RPMI7951 (cell line): ENCODE measurements around the gene ZDHHC4. TPM values are rescaled to one million over a fixed set of nuclear protein-coding genes. Genes with fewer than 3 reads are reported as not detected.
"Not testable (repeated sequence)": the region's sequence is repeated elsewhere in the genome, so short reads cannot be mapped to it uniquely, and the experiment has no call there.

Experiments
- DNase-seq: peaks from one replicate; pipeline ENCODE4 v3.0.0-alpha.2; 2012; ENCODE audit warnings: low read depth
- total RNA-seq: library from RNA; depleted of rRNA; stranded (reverse); fragments of >200 nt; shearing (Covaris generic); gene quantifications from 2 replicates; pipeline ENCODE4 v1.2.3, GENCODE V29; 2014; rRNA removed

ZDHHC4 gene
- total RNA-seq, 1 experiment from 2014 or later = 68.4 TPM

DNA sequence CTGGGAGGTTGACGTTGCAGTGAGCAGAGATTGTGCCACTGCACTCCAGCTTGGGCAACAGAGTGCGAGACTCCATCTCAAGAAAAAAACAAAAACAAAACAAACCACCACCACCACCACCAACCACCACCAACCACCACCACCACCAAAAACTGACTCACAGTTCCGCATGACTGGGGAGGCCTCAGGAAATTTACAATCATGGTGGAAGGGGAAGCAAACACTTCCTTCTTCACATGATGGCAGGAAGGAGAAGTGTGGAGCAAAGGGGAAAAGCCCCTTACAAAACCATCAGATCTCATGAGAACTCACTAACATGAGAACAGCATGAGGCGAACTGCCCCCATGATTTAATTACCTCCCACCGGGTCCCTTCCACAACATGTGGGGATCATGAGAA lies 57.7 kb downstream of the ZDHHC4 start:
- DNase-seq = not testable (repeated sequence)

- peak; percentile 64 for DNase-seq
Observed at GRCh38 chr7:6636741-6637543, 59.7 kb downstream of the ZDHHC4 start, which contains the start of gene ZNF316. ZNF316 (plus strand) TSS chr7:6637318; CDS start chr7:6642410, 5,092 bp downstream.

GRCh38 chr7:6637544-6638229 lies 60.4 kb downstream of the ZDHHC4 start:
- peak; percentile 43 for DNase-seq

Other genes starting within 250 kb of the ZDHHC4 start
- gene FAM220A, start 228.5 kb upstream of the ZDHHC4 start, total RNA-seq = 21.2 and 23.4 TPM in 2 replicates
- gene RAC1, start 202.9 kb upstream of the ZDHHC4 start, total RNA-seq = 111 and 150 TPM in 2 replicates
- gene DAGLB, start 129.5 kb upstream of the ZDHHC4 start, total RNA-seq = 13.0 and 19.4 TPM in 2 replicates
- 307 and 316 TPM in 2 replicates for gene KDELR2, start 93.3 kb upstream of the ZDHHC4 start, total RNA-seq
- gene GRID2IP, start 26.0 kb upstream of the ZDHHC4 start, total RNA-seq = not detected in 2 replicates
- 14.8 and 16.6 TPM in 2 replicates for gene INTS15, start 12.6 kb downstream of the ZDHHC4 start, total RNA-seq
- gene ZNF853, start 38.2 kb downstream of the ZDHHC4 start, total RNA-seq = under 0.01 and 0.10 TPM in 2 replicates
- gene ZNF316, start 59.9 kb downstream of the ZDHHC4 start, total RNA-seq = 2.9 and 6.3 TPM in 2 replicates
- gene ZNF12, start 129.5 kb downstream of the ZDHHC4 start, total RNA-seq = 20.0 and 25.1 TPM in 2 replicates
- gene RSPH10B2, start 176.6 kb downstream of the ZDHHC4 start, total RNA-seq = 0.10 TPM in 1 of 2 replicates, not detected in the other
- gene CCZ1B, start 248.8 kb downstream of the ZDHHC4 start, total RNA-seq = 34.9 and 45.2 TPM in 2 replicates